Tibial artery (tissue), 4 donors: Measurements from ENCODE around the gene RIPOR1.

Experiments
- DNase-seq, 2 donors: peaks; one replicate each; pipeline ENCODE4 v3.0.0-alpha.2; 2019
- H3K27ac ChIP-seq, 2 donors: fragments of 200-600 bp; sonication (generic) in 1 of 2; 1 replicate in 1 of 2; 2 replicates in 1 of 2; pipeline ENCODE4 v1.5.1; 2018 to 2019; ENCODE audit warnings: mild to moderate bottlenecking in 1 of 2
- H3K27me3 ChIP-seq, 2 donors: fragments of 200-600 bp; sonication (generic) in 1 of 2; one replicate each; pipeline versions ENCODE4 v1.5.1 to v1.6.0; 2016 to 2019
- H3K36me3 ChIP-seq, 3 donors: fragments of 200-600 bp; sonication (generic) in 2 of 3; one replicate each; pipeline ENCODE4 v1.5.1; 2016 to 2019; ENCODE audit warnings: mild to moderate bottlenecking in 2 of 3
- H3K4me1 ChIP-seq, 4 donors: fragments of 200-600 bp; sonication (generic) in 2 of 4; 1 replicate in 3 of 4; 2 replicates in 1 of 4; pipeline ENCODE4 v1.5.1; 2016 to 2019
- H3K4me3 ChIP-seq, 2 donors: fragments of 200-600 bp; sonication (generic) in 1 of 2; 1 replicate in 1 of 2; 2 replicates in 1 of 2; pipeline ENCODE4 v1.5.1; 2018 to 2019; ENCODE audit warnings: mild to moderate bottlenecking in 2 of 2
- H3K9me3 ChIP-seq, 3 donors: fragments of 200-600 bp; sonication (generic) in 1 of 3; one replicate each; pipeline ENCODE4 v1.5.1; 2016 to 2019
- CTCF ChIP-seq, 2 experiments: fragments of 200-600 bp in 1 of 2; fragments of 450-650 bp in 1 of 2; IDR thresholded peaks; one replicate each; pipeline ENCODE4 v1.5.1; 2017 to 2019; ENCODE audit warnings: antibody characterized with exemption in 2 of 2, mild to moderate bottlenecking in 1 of 2, moderate library complexity in 1 of 2
- intact Hi-C: fragments of 100-400 bp; cut with DNase I; formaldehyde crosslinking; loops from one replicate; pipeline ENCODE4 v1.15.0; 2023; ENCODE audit warnings: low total_unique reads

The RIPOR1 gene

GRCh38 chr16:67561824-67562525, 33.3 kb downstream of the RIPOR1 start:
- peak overlapping the region; percentile 91 to 95 for H3K4me3 ChIP-seq
- intact Hi-C loops: loop anchor here (5.0 kb wide), 1 partner anchor 35 kb away; the partner anchor contains the start of gene RIPOR1
- DNase-seq: peak; percentile 97 to 98
- no peaks in the 10 kb centered on the region for H3K36me3 ChIP-seq
- no peak for TF ChIP-seq CTCF (IDR thresholded peaks at IDR 0.05)
- H3K27me3 ChIP-seq: no peaks in the 10 kb centered on the region
- peaks cover 0 to 30% (median 20%) of the 10 kb centered on the region in 4 donors for H3K4me1 ChIP-seq
- no peaks in the 10 kb centered on the region for H3K9me3 ChIP-seq
- peak overlapping the region; percentile 98 to 99 for H3K27ac ChIP-seq

- peak; percentile 76 to 89 for DNase-seq
- TF ChIP-seq CTCF (IDR thresholded peaks at IDR 0.05): peak; percentile 57 to 82
- intact Hi-C loops: loop anchor here (5.0 kb wide), 1 partner anchor 35 kb away; the partner anchor contains the start of gene RIPOR1
- Histone ChIP-seq H3K27ac (peak within 1 kb of the TSS; percentile 98 to 99), H3K9me3 (no peaks in the 10 kb centered on the region), H3K4me1 (peaks cover 0 to 31% (median 20%) of the 10 kb centered on the region in 4 donors), H3K27me3 (no peaks in the 10 kb centered on the region), H3K36me3 (no peaks in the 10 kb centered on the region), H3K4me3 (peak within 1 kb of the TSS; percentile 91 to 95)
Measured at GRCh38 chr16:67562526-67562917, 33.9 kb downstream of the RIPOR1 start, which contains the start of gene CTCF. Gene CTCF (plus strand): TSS chr16:67562526. CDS start chr16:67610833, 48,307 bp downstream.

- H3K27ac ChIP-seq: peak overlapping the region; percentile 98 to 99
- no peaks in the 10 kb centered on the region for H3K36me3 ChIP-seq
- intact Hi-C loops: loop anchor here (1.0 to 5.0 kb wide), 2 partner anchors 36 to 104 kb away; partner anchors contain the start of gene RIPOR1
- DNase-seq: peak in 1 of 2 donors; percentile 79
- H3K4me1 ChIP-seq: peaks cover 0 to 31% (median 20%) of the 10 kb centered on the region in 4 donors
- H3K4me3 ChIP-seq: peak overlapping the region; percentile 91 to 95
- no peaks in the 10 kb centered on the region for H3K27me3 ChIP-seq
- TF ChIP-seq CTCF (IDR thresholded peaks at IDR 0.05): peak in 1 of 2 experiments; percentile 4
- no peaks in the 10 kb centered on the region for H3K9me3 ChIP-seq
Measured at GRCh38 chr16:67562918-67563707, 34.5 kb downstream of the RIPOR1 start.

- intact Hi-C loops: loop anchor here (1.0 to 5.0 kb wide), 2 partner anchors 37 to 103 kb away; partner anchors contain the start of gene RIPOR1
- H3K9me3 ChIP-seq: no peaks in the 10 kb centered on the region
- peak; percentile 67 to 81 for DNase-seq
- no peaks in the 10 kb centered on the region for H3K36me3 ChIP-seq
- H3K27ac ChIP-seq: peak overlapping the region; percentile 98 to 99
- peaks cover 0 to 31% (median 20%) of the 10 kb centered on the region in 4 donors for H3K4me1 ChIP-seq
- H3K4me3 ChIP-seq: peak overlapping the region; percentile 91 to 95
- TF ChIP-seq CTCF (IDR thresholded peaks at IDR 0.05): no peak
- H3K27me3 ChIP-seq: no peaks in the 10 kb centered on the region
Measured at GRCh38 chr16:67563708-67564468, 35.3 kb downstream of the RIPOR1 start.
